NCI-H510A (cell line): ENCODE data around the gene SERPINB10.

Experiments
- DNase-seq: peaks from one replicate; lab custom pipeline; 2025; lab: John Stamatoyannopoulos, UW

SERPINB10 gene

GRCh38 chr18:63980896-63981460 is 73.2 kb downstream of the SERPINB10 start:
- no peak for DNase-seq

- DNase-seq = no peak
Measured at GRCh38 chr18:63981719-63982118, 74.0 kb downstream of the SERPINB10 start.

- DNase-seq = no peak
Measured at GRCh38 chr18:63982361-63982760, 74.6 kb downstream of the SERPINB10 start.
